Measurements from ENCODE around the gene NGEF.
"Not testable (repeated sequence)": the region's sequence is repeated elsewhere in the genome, so short reads cannot be mapped to it uniquely, and the experiment has no call there.

The NGEF gene

GRCh38 chr2:233013027-233013461, at the start of gene NGEF:
Gene NGEF, minus strand, starts transcription at chr2:233013256. Its CDS starts 38,366 bp downstream, at chr2:232974890.
- DNase-seq (ENCODE audit: low read depth): no peak

GRCh38 chr2:233062451-233062850, 49.4 kb upstream of the NGEF start:
- no peak for DNase-seq (ENCODE audit: low read depth)

DNA sequence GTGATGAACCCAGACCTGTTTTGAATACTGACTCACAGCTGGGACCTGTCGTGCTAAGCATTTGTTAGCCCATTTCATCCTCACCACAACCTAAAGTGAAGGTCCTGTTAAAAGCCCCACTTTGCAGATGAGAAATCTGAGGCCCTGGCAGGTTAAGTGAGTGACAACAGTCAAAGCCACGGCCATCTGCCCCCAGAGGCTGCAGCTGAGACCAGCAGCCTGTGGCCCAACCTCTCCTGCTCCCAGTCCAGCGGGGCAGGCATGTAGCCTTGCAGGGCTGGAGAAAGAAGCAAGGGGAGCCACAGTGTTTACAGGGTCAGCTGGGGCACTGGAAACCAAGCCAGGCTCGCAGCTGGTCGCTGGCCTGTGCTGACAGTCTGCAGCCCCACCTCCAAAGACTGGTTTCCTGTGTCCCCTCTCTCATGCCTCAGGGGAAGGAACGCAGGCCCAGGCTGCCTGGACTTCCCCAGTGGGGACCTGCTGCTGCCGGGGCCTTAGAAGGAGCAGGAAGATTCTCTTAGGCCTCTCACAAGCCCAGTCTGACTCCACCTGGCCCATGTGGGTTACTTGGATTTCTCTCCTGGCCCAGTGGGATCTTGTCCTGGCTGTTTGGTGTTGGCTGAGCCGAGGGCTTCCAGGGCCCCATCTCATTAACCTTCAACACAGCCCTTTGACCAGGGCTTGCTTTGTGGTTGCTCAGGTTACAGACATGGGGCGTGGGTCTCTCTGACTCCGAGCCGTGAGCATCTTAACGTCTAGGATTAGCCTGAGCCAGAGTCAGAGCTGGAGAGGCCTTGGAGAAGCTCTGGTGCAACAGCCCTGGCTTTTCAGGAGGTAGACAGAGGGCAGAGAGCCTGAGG, 48.8 kb upstream of the NGEF start:
- DNase-seq (ENCODE audit: low read depth): no peak

GRCh38 chr2:233060980-233061590, 48.0 kb upstream of the NGEF start:
- DNase-seq (ENCODE audit: low read depth): no peak

- no peak for DNase-seq (ENCODE audit: low read depth)
Measured at GRCh38 chr2:233060501-233060979, 47.5 kb upstream of the NGEF start.

- DNase-seq (ENCODE audit: low read depth): no peak
Measured at GRCh38 chr2:233059797-233060500, 46.9 kb upstream of the NGEF start, which contains the start of gene INPP5D. Gene INPP5D, plus strand, starts transcription at chr2:233060342. Its CDS starts 137 bp downstream, at chr2:233060479.

DNA sequence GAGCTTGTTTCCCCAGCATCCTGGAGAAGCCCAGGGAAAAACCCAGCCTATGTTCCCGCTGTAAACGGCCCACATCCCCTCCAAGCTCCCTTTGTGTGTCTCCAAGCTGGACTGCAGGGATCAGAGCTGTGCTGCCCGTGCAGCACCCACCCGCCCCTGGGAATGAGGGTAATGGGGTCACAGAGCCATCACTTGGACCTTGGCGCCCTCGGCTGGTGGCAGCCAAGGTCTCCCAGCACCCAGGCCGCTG, 46.4 kb upstream of the NGEF start:
- no peak for DNase-seq (ENCODE audit: low read depth)

GRCh38 chr2:233058717-233059546, 45.9 kb upstream of the NGEF start:
- no peak for DNase-seq (ENCODE audit: low read depth)

DNA sequence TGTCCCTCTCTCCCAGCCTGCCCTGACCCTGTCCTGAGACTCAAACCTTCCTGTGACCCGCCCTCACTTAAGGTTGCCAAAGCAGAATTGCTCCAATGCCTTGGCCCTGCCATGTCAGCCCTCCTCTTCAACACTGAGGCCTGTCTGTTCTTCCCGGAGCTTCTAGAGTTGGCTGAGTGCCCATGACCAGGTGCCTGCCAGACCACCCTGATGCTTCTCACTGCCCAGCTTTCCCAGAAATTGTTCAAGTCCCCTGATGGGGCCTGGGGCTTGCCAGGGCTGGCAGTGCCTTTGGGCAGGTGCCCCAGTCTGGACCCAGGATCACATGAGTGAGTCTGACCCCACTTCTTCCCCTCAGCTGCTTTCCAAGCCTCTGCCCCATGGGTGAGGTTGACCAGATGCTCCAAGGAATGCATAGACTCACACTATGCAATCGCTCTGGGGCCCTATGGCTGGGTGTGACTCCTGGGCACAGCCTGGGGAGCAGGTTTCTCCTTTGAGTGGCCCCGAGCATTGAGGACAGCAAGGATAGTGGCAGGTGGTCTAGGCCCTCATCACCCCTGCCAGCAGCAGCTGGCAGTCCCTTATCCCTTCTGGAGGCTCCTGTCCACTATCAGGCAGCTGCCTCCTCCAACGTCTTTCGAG, 44.0 kb upstream of the NGEF start:
- no peak for DNase-seq (ENCODE audit: low read depth)

DNA sequence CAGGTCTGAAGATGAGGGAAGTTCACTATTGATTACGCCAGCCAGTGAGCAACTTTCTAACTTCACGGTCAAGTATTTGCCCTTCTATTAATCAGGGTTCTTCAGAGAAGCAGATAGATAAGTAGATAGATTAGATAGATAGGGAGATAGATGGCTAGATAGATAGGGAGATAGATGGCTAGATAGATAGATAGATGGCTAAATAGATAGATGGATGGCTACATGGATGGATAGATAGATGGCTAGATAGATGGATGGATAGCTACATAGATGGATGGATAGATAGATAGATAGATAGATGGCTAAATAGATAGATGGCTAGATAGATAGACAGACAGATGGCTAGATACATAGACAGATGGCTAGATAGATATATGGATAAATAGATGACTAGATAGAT, 42.3 kb upstream of the NGEF start:
- no peak for DNase-seq (ENCODE audit: low read depth)

DNA sequence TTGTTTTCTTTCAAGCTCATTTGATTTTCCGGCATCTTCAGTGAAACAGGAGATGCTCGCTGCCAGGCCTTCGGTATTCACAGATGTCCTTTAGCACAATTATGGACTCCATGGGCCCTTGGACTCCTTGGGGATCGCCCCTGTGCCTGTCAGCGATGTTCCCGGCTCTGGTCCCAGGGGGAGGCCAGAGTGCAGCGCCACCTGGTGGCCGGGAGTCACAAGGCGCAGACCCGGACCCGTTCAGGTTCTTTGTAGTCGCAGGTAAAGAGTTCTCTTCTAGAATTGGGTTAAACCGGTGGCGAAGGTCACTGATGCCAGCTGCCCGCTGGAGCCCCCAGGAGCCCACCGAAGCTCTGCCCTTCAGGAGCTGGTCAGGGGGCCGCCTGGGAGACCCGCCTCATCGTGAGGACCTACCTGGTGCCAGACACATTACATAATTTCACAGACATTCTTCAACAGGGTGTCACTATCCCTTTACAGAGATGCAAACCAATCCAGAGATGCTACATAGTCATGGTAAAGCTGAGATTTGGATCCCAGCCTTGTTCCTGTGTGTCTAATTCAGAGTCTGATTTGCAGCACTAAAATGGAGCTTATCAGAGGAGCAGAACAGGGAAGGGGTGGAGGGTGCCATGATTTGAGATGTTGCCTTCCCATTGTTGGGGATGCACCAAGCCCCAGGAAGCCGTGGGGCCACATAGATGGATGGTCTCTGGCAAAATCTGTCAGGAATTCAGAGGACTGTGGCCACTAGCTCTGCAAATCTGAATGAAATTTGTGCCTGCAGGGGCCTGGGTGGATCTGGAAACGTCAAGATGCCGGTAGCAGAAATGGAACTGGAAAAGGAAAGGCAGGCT, 41.1 kb upstream of the NGEF start:
- no peak for DNase-seq (ENCODE audit: low read depth)

DNA sequence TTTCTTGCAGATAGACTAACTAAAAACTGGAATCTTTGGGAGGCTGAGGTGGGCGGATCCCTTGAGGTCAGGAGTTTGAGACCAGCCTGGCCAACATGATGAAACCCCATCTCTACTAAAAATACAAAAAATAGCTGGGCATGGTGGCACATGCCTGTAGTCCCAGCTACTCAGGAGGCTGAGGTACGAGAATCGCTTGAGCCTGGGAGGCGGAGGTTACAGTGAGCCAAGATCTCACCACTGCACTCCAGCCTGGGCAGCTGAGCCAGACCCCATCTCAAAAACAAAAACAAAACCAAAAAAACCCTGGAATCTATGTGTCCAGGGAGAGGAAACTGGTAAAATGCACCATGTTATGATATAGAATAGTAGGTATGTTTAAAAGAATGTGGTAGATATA, 39.5 kb upstream of the NGEF start:
- DNase-seq (ENCODE audit: low read depth): not testable (repeated sequence)

DNA sequence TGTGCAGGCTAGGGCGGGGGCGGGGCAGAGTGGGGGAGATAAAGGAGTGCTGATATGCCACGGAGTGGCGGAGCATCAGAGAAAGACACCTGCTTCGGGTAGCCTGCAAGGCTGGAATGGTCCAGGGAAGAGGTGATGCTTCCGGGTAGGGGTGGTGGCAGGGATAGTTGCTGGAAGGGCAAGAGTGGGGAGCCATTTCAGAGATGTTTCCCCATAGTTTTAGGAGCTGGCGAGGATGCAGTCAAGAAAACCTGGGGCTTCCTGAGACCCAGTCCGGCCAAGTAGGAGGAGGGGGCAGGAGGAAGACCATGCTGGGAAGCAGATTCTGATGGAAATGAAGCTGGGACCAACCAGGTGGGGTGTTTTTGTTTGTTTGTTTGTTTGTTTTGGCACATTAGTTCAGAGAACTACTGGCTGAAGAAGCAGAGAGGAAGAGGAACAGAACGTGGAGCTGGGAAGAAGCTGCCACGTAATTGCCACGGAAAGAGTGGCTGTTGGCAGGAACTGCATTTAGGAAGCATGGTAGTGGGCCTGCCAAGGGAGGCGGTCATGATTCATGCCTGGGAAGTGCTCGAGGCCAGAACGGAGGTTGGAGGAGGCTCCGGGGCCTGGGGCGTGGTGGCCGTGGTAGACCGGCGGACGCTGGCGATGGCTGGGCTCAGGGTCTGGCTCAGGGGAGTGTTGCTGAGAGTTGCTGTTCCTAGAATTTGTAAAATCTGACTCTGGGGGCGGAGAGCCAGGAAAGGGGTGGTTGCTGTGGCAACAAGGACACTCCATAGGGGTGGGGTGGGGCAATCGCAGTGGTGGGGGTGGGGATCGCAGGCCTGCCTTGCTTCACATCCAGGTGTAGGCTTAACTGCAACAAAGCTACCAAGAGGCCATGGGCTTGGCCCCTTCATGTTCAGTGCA, 38.4 kb upstream of the NGEF start:
- DNase-seq (ENCODE audit: low read depth): no peak

DNA sequence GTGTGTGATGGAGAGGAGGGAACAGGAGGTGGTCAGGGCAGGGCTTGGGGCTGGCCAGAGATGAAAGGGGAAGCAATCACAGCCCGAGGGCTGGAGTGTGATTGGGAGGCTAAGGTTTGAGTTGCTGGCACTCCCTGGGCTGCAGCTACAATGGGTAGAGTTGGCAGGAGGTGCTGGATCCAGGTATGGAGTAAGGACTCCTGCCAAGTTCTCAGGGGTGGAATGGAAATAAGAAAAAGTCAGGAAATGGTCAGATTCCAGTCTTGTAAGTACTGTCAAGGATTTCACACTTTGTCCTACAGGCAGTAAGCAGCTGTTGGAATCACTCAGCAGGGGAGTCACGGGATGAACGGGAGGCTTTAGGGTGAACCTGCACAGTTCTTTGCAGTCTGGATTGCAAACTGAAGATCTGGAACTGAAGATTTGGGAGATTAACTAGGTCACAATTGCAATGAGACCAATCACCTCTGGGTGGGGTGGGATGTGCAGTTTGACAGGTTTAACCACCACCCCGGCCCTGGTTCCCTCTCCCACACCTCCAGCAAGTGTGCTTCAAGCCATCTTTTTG, 36.2 kb upstream of the NGEF start:
- DNase-seq (ENCODE audit: low read depth): no peak

GRCh38 chr2:233048569-233049193, 35.6 kb upstream of the NGEF start:
- DNase-seq (ENCODE audit: low read depth): no peak

DNA sequence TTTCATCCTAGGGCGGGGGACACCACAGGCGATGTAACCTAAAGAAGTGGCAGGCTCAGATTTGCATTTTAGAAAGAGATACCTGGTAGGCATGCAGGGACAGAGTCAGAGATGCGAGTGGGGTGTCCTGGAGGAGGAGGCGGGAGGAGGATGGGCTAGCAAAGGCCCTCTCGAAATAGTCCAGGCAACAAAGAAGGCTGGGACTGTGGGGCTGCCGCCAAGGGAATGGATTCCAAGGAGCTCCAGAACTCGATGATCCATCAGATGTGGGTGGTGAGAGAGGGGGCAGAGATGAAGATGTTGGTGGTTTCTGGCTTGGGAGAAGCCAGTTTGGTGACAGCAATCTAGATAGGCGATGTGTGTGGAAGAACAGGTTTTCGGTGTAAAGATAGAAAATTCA, 34.6 kb upstream of the NGEF start:
- DNase-seq (ENCODE audit: low read depth): no peak

DNA sequence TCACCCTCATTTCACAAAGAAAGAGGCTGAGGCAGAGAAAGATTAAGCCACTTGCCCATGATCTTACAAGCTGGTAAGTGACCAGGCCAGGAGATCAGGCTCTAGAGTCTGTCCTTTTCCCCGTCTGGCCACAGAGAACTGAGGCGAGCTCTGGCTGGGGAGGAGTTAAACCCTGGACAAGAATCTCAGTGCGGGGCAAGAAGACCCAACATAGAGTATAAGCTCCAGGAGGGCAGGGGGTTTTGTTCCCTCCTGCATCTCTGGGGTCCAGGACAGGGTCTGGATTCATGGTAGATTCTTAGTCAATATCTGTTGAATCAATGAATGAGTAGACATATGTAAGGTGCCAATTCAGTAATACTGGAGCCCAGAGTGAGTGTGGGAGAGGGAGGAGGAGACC, 34.1 kb upstream of the NGEF start:
- no peak for DNase-seq (ENCODE audit: low read depth)

GRCh38 chr2:233044974-233045605, 32.0 kb upstream of the NGEF start:
- no peak for DNase-seq (ENCODE audit: low read depth)
